GM06990 (cell line): ENCODE measurements around the gene C3orf85.

Experiments used
- DNase-seq: peaks from one replicate; pipeline ENCODE4 v3.0.0-alpha.2; 2011; ENCODE audit not compliant: insufficient read length; ENCODE audit errors: extremely low read depth
- H3K27me3 ChIP-seq: replicated peaks from 2 replicates; pipeline ENCODE4 v1.6.0; 2011; ENCODE audit warnings: low read length; ENCODE audit not compliant: control insufficient read depth, insufficient read depth
- H3K36me3 ChIP-seq: 2 replicates; pipeline ENCODE4 v1.5.1; 2011; ENCODE audit warnings: low read length; ENCODE audit not compliant: control insufficient read depth, insufficient read depth
- H3K4me3 ChIP-seq: replicated peaks from 2 replicates; pipeline ENCODE4 v1.5.1; 2011; ENCODE audit warnings: low read depth, mild to moderate bottlenecking, control low read depth, low read length
- CTCF ChIP-seq: IDR thresholded peaks from 2 replicates; pipeline ENCODE4 v1.5.1; 2011; ENCODE audit warnings: low read length, control low read depth, mild to moderate bottlenecking, inconsistent platforms; ENCODE audit not compliant: insufficient read depth, poor library complexity, severe bottlenecking

The C3orf85 gene

GRCh38 chr3:109136523-109136922 is at the start of gene C3orf85:
Gene C3orf85 (plus strand): TSS chr3:109136719. CDS start chr3:109136848, 129 bp downstream.
- no peak for DNase-seq
- no peak for TF ChIP-seq CTCF
- Histone ChIP-seq H3K36me3 (no peaks in the 10 kb centered on the region), H3K4me3 (no peak within 1 kb of the TSS), H3K27me3 (no peaks in the 10 kb centered on the region)

- Histone ChIP-seq H3K27me3 (no peaks in the 10 kb centered on the region), H3K4me3 (no peak overlapping the region), H3K36me3 (no peaks in the 10 kb centered on the region)
- DNase-seq = no peak
- no peak for TF ChIP-seq CTCF
These were observed 47.3 kb upstream of the C3orf85 start for GRCh38 chr3:109089265-109089664.

GRCh38 chr3:109091846-109092245 is 44.7 kb upstream of the C3orf85 start:
- Histone ChIP-seq H3K36me3 (no peaks in the 10 kb centered on the region), H3K4me3 (no peak overlapping the region), H3K27me3 (no peaks in the 10 kb centered on the region; the same call in 1 of the 2 replicates)
- no peak for DNase-seq
- no peak for TF ChIP-seq CTCF

- no peaks in the 10 kb centered on the region for H3K36me3 ChIP-seq
- no peak for DNase-seq
- H3K4me3 ChIP-seq = no peak overlapping the region
- no peak for TF ChIP-seq CTCF
- H3K27me3 ChIP-seq = no peaks in the 10 kb centered on the region; the same call in 1 of the 2 replicates
These were observed 43.0 kb upstream of the C3orf85 start for GRCh38 chr3:109093561-109093960.

- H3K27me3 ChIP-seq = no peaks in the 10 kb centered on the region; the same call in 1 of the 2 replicates
- no peaks in the 10 kb centered on the region for H3K36me3 ChIP-seq
- no peak overlapping the region for H3K4me3 ChIP-seq
- no peak for TF ChIP-seq CTCF
- no peak for DNase-seq
These were observed 41.4 kb upstream of the C3orf85 start for GRCh38 chr3:109095166-109095565.

- Histone ChIP-seq H3K36me3 (no peaks in the 10 kb centered on the region), H3K27me3 (no peaks in the 10 kb centered on the region; the same call in 1 of the 2 replicates), H3K4me3 (no peak overlapping the region)
- TF ChIP-seq CTCF = peak; percentile 47
- no peak for DNase-seq
These were observed 38.4 kb upstream of the C3orf85 start for GRCh38 chr3:109098079-109098644.
